Hypothalamus (tissue), 51 donors: Measurements from ENCODE around the gene EP400.

Source experiments
- DNase-seq, 51 donors: peaks; one replicate each; lab custom pipeline; 2025; lab: John Stamatoyannopoulos, UW

The EP400 gene

DNA sequence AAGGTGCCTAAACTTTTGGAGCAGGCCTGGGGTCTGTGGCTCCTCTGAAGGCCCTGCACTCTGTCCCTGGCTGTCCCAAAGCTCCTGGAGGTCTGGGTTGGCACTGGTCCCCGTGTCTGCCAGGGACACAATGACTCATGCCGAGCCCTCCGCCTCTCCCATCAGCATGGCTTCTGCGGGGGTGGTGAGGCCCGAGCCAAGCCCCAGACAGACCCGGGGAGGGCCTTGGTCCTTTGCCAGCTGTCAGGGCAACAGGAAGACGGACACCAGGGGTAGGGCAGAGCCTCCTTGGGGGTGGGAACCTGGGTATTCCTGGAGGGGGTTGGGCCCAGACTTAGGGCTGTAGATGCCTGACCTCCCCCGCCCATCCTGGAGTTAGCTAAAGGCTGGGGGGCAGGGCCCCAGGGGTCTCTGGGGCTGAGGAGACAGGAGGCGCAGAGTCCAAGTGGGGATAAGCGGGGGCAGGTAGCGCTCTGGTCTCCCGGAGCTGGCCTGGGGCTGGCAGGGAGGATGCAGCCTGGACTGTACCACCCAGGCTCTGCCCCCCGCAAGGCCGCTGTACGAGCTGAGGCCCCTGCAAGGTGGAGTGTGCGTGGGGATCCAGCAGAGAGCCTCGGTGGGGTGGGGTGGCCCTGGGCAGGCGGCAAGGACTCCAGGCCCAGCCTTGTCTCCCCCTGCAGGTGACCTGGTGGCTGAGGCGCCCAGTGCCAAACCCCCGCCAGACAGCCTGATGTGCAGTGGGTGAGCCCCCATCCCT, 37.0 kb upstream of the EP400 start:
- peak in 30 of 51 donors; percentile 5 to 82 (median 48) for DNase-seq

DNA sequence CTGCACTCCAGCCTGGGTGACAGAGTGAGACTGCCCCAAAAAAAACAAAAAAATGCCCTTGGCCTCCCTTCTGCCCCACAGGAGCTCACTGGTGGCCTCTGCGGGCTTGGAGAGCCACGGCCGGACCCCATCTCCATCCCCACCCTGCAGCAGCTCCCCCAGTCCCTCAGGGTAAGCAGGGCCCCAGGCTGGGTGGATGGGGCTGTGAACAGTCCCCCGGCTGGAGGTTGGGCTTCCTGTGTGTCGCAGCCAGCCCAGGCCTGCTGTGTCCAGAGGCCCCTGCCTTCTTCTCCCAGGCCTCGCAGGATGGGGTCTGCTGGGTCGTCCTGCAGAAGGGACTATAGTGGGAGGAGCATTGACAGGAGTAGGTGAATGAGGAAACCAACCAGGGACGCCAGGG, 36.1 kb upstream of the EP400 start:
- no peak for DNase-seq

DNA sequence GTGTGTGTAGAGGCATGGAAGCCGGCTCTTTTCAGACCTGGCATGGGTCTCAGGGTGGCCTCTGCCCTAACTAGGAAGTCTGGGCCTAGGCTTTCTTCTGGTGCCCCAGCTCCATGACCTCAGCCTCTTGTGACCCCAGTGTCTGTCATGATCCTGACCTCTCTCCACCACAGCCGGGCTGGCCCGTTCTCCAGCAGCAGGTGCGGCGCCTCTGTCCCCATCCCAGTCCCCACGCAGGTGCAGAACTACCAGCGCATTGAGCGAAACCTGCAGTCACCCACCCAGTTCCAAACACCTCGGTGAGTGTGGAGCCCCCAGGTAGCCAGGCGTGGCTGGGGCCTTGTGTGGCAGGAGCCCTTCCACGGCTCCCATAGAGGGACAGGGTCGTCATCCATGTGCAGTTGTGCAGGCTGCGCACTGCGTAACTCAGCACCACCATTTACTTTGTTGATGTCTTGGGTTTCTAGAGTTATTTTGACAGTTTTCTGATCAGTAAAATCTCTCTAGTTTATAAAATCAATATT, 35.5 kb upstream of the EP400 start:
- no peak for DNase-seq

DNA sequence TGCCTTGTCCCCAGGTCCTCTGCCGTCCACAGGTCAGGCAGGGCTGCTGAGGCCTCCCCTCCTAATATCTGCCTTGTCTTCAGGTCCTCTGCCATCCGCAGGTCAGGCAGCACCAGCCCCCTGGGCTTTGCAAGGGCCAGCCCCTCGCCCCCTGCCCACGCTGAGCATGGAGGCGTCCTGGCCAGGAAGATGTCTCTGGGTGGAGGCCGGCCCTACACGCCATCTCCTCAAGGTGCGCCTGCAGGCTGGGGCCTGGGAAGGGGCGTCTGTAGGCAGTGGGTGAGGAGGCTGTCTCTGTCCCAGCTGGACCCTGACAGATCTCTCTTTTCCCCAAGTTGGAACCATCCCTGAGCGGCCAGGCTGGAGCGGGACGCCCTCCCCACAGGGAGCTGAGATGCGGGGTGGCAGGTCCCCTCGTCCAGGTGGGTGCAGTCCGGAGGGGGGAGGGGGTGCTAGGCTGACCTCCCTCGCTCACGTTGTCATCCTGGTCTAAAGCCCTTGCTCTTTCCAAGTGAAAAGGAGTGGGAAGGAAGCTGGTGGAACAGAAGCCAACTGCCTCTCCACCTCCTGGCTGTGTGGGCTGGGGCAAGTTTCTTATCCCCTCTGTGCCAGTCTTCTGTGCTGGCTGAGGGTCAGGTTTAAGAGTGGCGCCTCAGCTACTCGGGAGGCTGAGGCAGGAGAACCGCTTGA, 34.6 kb upstream of the EP400 start:
- DNase-seq, result no peak

DNA sequence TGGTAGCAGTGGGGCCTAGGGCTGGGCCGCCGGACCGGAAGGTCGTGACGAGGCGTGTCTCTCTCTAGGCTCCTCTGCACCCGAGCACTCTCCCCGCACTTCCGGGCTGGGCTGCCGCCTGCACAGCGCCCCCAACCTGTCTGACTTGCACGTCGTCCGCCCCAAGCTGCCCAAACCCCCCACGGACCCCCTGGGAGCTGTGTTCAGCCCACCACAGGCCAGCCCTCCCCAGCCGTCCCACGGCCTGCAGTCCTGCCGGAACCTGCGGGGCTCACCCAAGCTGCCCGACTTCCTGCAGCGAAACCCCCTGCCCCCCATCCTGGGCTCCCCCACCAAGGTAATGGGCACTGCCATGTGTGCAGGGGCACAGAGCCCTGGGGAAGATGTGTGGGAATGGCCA, 33.9 kb upstream of the EP400 start:
- DNase-seq, result no peak

DNA sequence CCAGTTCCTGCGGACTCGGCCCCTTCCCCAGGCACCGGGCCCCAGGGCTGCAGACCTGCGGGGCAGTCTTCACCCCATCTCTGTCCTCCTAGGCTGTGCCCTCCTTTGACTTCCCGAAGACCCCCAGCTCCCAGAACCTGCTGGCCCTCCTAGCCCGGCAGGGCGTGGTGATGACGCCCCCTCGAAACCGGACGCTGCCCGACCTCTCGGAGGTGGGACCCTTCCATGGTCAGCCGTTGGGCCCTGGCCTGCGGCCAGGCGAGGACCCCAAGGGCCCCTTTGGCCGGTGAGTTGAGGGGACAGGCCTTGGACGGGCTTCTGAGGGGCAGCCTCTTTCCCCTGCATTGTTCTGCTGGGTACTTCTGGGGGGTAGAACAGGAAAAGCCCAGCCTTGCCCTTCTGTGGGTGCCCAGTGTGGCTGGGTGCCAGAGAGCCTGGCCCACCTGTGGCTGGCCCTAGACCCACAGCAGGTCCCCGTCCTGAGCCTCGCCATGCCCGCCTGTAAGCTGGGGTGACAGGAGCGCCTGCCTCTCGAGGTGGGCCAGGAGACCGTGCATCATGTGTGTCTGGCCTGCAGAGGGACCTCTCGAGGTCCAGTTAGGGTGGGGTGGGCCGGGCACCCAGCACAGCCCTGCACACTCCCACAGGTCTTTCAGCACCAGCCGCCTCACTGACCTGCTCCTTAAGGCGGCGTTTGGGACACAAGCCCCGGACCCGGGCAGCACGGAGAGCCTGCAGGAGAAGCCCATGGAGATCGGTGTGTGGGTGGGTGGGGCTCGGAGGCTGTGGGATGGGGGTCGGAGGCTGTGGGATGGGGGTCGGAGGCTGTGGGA, 33.2 kb upstream of the EP400 start:
- no peak for DNase-seq

DNA sequence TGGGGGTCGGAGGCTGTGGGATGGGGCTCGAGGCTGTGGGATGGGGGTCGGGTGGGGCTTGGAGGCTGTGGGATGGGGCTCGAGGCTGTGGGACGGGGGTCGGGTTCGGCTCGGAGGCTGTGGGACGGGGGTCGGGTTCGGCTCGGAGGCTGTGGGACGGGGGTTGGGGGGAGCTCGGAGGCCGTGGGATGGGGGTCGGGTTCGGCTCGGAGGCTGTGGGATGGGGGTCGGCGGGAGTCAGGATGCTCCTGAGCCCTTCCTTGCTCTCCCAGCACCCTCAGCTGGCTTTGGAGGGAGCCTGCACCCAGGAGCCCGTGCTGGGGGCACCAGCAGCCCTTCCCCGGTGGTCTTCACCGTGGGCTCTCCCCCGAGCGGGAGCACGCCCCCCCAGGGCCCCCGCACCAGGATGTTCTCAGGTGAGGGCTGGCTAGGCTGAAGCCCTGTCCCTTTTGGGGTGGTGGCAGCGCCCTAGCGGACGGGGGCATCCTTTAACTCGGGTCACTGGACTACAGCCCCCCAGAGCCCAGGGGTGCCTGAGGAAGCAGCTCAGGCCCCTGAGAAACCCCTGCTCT, 32.5 kb upstream of the EP400 start:
- peak in 2 of 51 donors; percentile 9 to 25 for DNase-seq

DNA sequence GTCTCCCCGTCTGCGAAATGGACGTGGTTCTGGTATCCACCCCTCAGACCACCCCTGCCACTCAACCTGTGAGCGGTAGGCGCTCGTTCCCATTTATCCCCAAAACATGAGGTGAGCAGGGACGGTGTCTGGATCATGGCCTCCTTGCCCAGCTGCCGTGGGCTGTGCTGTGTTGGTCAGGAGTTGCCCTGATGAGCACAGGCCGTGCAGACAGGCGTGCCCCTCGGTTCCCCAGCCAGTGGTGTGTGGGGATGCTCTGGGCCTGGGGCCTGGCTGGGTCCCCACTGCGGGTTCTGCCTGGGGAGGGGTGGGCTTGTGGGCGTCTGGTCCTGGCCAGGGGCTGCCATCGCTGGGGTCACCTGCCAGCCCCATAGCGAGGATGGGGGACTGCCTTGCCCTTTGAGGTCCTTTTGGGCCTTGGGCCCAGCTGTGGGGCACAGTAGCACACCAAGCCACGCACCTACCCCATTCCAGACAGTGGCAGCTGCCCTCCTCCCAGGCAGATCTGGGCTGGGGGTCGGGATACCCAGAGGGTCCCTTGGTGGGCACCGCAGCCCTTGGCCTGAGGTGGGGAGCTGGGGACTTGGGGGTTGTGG, 31.9 kb upstream of the EP400 start:
- DNase-seq, result no peak

DNA sequence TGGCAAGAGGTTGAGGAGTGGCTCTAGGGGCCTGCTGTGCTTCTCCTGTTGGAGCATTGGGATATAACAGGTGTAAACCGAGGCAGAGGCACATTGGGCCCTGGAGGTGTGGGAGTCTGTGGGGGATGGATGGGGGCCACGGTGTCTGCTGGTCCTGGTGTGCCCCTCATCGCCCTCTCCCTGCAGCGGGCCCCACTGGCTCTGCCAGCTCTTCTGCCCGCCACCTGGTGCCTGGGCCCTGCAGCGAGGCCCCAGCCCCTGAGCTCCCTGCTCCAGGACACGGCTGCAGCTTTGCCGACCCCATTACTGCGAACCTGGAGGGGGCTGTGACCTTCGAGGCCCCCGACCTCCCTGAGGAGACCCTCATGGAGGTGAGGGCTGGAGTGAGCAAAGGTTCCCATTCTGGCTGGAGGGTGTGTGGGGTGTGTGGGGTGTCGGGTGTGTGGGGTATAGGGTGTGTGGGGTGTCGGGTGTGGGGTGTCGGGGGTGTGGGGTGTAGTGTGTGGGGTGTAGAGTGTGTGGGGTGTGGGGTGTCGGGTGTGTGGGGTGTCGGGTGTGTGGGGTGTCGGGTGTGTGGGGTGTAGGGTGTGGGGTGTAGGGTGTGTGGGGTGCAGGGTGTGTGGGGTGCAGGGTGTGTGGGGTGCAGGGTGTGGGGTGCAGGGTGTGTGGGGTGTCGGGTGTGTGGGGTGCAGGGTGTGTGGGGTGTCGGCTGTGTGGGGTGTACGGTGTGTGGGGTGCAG, 31.3 kb upstream of the EP400 start:
- no peak for DNase-seq

DNA sequence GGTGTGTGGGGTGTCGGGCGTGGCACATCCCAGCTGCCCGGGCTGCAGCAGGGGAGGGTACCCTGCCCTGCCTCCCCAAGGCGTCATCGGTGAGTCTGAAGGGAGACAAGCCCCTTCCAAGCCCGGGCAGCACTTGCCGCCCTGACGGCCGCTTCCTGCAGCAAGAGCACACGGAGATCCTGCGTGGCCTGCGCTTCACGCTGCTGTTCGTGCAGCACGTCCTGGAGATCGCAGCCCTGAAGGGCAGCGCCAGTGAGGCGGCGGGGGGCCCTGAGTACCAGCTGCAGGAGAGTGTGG, 30.7 kb upstream of the EP400 start:
- no peak for DNase-seq

DNA sequence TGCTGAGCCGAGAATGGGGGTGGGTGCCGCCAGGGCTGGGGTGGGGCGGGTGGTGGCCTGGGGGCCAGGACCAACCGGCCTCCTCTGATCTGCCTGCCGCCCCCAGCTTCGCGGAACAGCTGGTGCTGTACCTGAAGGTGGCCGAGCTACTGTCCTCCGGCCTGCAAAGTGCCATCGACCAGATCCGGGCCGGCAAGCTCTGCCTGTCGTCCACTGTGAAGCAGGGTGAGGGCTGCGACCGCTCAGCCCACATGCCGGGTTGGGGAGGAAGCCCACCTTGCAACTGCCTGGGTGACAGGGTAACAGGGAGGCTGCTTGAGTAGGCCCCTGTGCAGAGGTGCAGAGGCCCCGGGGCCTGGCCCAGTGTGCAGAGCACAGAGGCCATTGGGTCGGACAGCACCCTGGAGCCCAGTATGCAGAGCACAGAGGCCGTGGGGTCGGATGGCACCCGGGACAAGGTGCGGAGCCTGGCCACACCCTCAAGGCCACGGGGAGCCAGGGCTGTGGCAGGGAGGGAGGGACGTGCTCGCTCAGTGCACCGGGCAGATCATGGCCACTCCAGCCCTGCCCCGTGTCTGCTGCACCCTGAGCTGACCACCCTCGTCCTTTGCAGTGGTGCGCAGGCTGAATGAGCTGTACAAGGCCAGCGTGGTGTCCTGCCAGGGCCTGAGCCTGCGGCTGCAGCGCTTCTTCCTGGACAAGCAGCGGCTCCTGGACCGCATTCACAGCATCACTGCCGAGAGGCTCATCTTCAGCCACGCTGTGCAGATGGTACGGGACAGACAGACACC, 30.2 kb upstream of the EP400 start:
- DNase-seq, result no peak

DNA sequence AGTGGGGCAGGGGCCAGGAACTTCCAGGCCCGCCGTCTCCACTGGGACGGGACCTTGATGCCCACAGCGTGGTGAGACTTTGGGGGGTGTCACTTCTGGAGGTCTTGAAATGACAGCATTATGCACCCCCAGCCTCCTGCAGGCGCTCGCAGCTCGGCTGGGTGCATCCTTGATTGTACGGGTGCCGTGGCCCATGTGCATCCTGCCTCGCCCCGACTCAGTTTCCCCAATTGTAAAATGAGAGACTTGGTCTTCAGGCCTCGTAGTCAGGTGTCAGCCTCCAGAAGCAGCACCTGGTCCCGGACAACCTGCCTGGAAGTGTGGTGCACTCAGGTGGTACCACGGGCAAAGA, 29.6 kb upstream of the EP400 start:
- DNase-seq, result no peak

DNA sequence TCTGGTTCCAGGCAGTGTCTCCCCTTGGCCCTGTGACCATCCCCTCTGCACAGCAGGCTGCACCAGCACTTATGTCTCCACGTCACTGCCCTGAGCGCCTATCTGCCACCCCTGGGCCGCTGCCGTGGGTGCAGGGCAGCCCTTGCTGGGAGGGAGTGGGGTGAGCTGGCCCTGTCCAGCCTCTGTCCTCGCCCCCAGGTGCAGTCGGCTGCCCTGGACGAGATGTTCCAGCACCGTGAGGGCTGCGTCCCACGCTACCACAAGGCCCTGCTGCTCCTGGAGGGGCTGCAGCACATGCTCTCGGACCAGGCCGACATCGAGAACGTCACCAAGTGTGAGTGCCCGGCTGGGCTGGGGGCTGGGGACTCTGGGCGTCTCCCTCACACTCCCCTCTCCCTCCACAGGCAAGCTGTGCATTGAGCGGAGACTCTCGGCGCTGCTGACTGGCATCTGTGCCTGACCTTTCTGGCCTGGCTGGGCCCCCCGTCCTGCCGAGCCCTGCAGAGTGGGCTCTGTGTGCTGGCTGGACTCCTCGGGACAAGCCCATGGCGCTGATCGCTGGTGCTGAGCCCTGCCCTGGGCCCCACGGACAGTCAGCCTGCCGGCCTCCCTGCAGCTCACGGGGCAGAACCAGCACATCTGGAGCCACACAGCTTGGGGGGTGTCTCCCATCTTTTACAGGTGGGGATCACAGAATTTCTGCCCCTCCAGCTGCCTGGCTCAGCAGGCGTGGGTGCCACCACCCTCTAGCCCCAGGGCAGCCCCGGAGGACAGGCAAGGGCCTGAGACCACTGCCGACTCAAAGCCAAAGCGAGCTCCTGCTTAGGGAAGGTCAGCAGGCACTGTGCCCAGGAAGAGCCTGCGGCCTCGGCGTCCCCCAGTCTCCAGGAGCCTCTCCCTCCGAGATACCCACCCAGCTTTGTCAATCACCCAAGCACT, 28.6 kb upstream of the EP400 start:
- no peak for DNase-seq

DNA sequence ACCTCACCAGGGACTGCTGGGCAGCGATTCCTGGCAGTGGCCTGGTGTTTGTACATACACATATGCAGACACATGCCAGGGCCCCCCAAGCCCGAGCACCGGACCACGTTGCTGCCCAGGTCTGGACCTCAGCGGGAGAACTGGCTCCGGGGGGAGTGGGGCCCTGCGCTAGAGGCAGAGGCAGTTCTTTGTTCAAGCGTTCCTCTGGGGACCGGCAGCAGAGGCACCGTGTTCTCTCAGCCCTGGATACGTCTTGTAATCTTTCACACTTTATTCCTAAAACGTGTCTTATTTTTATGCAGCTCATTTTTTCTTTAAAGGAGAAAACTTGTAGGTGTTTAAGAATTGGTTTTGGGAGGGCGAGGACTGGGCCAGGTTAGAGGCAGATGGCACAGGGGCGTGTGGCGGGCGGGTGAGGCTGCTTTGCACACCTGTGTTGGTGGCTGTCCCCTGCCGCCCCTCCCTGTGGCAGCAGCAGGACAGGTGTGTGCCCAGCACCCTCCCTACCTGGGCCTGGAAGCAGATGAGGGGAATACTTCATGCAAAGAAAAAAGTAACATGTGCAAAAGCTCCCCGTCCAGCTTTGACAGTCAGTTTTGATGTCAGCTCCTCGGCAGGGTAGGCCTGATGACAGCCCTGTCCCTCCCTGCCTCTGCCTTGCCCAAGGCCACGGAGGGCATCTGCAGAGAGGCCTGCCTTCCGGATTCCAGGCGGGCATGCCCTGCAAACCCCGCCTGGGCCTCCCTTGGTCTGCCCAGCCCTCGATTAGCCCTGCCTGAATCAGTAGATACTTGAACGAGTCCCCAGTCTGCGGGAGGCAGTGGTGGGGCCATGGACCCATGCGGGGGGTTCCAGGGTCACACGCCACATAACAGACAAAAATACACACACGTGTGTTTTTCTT, 27.6 kb upstream of the EP400 start:
- no peak for DNase-seq

DNA sequence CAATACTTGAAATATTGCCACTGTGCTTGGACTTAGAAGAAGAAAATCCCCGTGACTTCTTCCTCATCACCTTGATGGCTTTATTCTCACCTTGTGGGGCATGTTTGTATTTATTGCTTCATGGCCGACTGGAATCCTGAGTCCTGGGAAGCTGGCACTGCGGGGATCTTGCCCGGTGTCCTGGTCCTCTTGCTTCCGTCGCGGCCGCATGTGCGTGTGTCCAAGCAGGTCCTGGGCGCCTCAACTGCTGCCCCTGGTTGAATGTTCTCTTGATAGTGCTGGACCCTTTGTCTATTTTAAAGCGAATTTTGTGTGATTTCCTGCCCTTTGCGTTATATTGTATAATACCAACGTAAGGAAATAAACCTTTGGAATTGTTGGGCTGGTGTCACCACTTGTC, 27.0 kb upstream of the EP400 start:
- DNase-seq, result no peak

DNA sequence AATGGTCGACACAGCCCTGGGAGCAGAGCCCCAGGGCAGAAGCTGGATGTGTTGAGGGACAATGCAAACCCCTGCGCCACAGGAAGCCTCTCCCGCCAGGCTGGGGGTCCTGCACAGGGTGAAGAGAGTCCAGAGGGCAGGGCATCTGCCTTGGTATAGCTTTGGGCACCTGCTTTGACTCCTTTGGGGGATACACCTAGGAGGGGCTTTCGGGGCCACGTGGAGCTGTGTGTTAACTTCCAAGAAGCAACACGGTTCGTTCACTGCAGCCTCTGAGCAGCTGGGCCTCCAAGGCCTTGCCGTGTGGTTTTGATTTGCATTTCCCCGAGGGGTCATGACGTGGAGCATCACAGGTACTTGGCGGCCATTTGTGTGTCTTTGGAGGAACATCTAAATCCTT, 26.5 kb upstream of the EP400 start:
- no peak for DNase-seq
